HG02642 (cell line): ENCODE data around the gene STK32C.
A peak's percentile ranks its signal among the peaks of the same experiment; 100 is the strongest.
"Not testable (repeated sequence)": the region's sequence is repeated elsewhere in the genome, so short reads cannot be mapped to it uniquely, and the experiment has no call there.

Source experiments
- ATAC-seq: cut with Tn5 transposase; IDR thresholded peaks from one replicate; pipeline ENCODE4 v1.9.1; 2021; ENCODE audit warnings: mild to moderate bottlenecking; ENCODE audit not compliant: unreplicated experiment, poor library complexity

STK32C gene

GRCh38 chr10:132307823-132308586 is at the start of gene STK32C:
Gene STK32C, minus strand, starts transcription at chr10:132307950. Its CDS starts 117 bp downstream, at chr10:132307833.
- peak; percentile 80 for ATAC-seq

GRCh38 chr10:132356621-132357195 is 49.0 kb upstream of the STK32C start:
- ATAC-seq: no peak

GRCh38 chr10:132355754-132356153 is 48.0 kb upstream of the STK32C start:
- ATAC-seq: no peak

- no peak for ATAC-seq
Measured at GRCh38 chr10:132355297-132355696, 47.5 kb upstream of the STK32C start.

DNA sequence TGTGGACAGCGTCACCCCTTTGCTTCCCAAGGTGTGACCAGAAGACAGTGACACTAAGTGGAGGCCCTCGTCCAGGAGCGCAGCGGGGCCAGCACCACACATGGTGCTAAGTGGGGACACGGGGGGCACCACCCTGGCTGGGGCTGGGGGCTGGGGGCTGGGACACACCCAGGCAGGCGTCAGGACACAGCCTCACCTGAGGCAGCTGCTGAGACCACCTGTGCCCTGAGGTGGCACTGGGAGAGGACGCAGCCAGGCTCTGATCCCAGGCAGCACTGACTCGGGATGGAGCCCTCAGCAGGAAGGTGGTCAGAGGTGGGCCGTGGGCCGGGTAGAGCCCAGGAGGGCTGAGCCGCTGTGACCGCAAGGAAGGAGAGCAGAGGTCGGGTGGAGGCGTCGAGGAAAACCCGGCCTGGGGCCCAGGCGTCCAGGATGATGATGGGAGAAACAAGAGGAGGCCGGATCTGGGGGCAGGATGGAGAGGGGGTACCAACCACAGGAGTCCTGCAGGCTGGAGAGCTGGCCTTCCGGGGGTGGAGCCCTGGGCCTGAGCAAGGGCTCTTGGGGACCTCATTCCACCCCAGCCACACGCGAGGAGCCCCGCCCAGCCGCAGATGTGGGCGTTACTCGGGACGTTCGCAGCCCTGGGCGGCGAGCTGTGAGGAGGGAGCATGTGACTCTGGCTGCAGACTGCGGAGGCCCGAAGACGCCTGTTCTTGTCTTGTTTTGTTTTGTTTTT is 46.8 kb upstream of the STK32C start:
- no peak for ATAC-seq

GRCh38 chr10:132353456-132354355 is 46.0 kb upstream of the STK32C start:
- ATAC-seq: no peak

- ATAC-seq: not testable (repeated sequence)
Measured at GRCh38 chr10:132352462-132353308, 44.9 kb upstream of the STK32C start.

DNA sequence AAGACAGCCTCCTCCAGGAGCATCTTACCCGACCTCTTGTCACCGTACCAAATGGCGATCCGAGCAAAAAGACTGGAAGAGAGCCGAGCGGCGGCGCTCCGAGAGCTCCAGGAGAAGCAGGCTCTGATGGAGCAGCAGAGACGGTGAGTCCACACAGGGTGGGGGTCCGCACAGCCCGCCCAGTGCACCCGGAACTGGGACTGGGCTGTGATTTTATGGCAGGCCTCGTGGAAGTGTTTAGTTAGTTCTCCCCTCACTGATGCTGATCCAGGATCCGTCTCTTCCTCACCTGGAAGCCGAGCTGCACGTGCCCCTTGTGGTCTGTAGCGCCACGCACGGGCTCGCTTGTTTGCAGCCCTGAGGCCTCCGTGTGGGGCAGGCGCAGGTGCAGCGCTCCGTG is 43.9 kb upstream of the STK32C start:
- no peak for ATAC-seq

GRCh38 chr10:132350946-132351345 is 43.2 kb upstream of the STK32C start:
- ATAC-seq: no peak

DNA sequence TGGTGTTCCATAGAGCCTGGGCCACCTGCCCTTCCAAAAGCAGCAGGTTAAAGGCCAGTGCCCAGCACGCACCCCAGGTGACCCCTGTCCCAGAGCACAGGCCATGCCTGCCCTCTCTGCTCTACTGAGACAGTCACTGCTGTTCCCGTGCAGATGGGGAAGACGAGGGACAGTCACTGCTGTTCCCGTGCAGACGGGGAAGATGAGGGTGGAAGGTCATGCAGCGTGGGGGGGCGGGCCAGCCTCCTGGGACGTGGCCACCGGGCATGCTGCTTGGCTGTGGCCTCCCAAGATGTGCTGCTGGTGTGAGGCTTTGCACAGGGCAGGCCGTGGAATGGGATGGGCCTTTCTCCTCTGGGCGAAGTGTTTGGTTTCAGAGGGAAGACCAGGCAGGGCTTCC is 42.6 kb upstream of the STK32C start:
- no peak for ATAC-seq

DNA sequence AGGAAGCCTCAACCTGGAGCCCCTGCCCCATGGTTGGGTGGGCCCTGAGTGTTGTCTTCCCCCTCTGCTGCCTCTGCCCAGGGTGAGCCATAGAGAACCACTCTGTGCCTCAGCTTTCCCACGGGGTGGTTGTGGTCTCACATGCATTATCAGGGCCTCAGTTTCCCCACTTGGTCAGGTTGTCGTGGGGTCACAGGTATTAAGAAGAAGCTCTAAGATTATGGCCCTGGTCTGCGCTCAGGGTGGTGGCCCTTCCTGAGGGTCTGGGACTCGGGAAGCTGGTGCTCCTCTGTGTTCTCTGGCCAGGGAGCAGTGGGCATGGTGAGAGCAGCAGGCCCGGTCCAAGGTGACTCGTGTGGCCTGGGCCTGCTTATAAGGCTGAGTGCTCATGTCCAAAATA is 42.0 kb upstream of the STK32C start:
- no peak for ATAC-seq

GRCh38 chr10:132347931-132348267 is 40.1 kb upstream of the STK32C start:
- no peak for ATAC-seq

GRCh38 chr10:132347211-132347930 is 39.6 kb upstream of the STK32C start:
- ATAC-seq: no peak

- no peak for ATAC-seq
Measured at GRCh38 chr10:132346806-132347205, 39.1 kb upstream of the STK32C start.

DNA sequence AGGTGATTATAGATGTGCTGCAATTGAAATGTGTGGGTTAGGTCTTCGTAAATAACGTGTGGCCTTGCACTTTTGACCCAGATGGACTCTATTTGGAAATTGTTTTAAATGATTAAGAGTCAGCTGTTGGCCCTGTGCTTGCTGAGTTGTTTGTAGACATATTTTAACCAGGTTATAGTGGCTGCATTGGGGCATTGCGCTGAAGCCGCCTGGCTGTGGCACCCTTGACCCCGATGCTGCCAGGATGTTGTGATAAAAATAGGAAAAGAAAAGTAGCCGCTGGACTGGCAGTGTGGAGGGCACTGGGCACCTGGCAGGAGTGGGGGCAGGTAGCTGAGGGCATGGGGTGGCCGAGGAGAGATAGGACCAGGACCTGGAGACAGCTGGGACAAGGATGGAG is 37.6 kb upstream of the STK32C start:
- no peak for ATAC-seq

DNA sequence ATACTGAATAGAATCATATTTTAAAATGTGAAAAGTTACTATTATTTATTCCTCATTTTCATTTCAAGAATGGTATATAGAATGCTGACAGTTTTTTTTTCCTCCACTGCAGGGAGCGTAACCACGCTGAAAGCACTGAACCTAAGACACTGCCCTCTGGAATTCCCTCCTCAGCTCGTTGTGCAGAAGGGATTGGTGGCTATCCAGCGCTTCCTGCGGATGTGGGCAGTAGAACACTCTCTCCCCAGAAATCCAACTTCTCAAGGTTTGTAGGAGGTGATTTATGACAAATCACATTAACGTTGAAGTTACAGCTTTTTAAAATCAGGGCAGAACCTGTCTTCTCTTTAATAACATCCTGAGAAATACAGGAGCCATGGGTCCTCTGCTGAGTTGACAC is 36.6 kb upstream of the STK32C start:
- no peak for ATAC-seq

- ATAC-seq: no peak
Measured at GRCh38 chr10:132342553-132342952, 34.8 kb upstream of the STK32C start.

DNA sequence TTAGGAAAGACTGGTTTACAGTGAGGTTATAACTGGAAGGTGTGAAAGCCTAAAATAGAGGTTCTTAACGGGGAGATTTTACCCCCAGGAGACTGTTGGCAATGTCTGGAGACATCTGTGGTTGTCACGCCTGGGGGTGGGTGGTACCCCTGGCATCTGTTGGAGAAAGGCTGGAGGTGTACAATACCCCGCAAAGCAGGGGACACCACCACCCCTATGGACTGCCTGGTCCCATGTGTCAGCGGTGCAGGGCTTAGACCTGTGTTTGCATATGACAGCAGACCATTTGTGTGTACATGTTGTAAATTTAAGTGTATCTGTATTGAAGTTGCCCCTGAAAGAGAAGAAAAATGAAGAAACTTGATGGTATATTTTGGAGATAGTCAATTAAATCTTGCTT is 34.0 kb upstream of the STK32C start:
- ATAC-seq: no peak

DNA sequence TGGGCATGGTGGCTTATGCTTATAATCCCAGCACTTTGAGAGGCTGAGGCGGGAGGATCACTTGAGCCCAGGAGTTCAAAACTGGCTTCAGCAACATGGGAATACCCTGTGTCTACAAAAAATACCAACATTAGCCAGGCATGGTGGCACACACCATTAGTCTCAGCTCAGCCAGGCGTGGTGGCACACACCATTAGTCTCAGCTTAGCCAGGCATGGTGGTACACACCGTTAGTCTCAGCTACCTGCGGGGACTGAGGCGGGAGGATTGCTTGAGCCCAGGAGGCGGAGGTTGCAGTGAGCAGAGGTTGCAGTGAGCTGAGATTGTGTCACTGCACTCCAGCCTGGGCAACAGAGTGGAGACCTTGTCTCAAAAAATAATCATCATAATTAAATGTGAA is 33.3 kb upstream of the STK32C start:
- ATAC-seq: no peak
